Mesothelial cell of epicardium (in vitro differentiated cells): Measurements from ENCODE around the gene GALNT9. TPM values are rescaled to one million over a fixed set of nuclear protein-coding genes. Genes with fewer than 3 reads are reported as not detected.

Source experiments
- DNase-seq, 2 experiments: peaks; one replicate each; pipeline ENCODE4 v3.0.0; 2021; ENCODE audit warnings: low spot score in 2 of 2; ENCODE audit not compliant: unreplicated experiment in 2 of 2
- H3K27ac Mint-ChIP-seq: 2 replicates; pipeline ENCODE4 v1.8.0; 2021; ENCODE audit warnings: mixed read lengths
- H3K27me3 Mint-ChIP-seq: 2 replicates; pipeline ENCODE4 v1.8.0; 2021; ENCODE audit warnings: low read depth, mixed read lengths
- H3K36me3 Mint-ChIP-seq: 2 replicates; pipeline ENCODE4 v1.8.0; 2021; ENCODE audit warnings: mixed read lengths
- H3K4me1 Mint-ChIP-seq: 2 replicates; pipeline ENCODE4 v1.8.0; 2021; ENCODE audit warnings: mixed read lengths
- H3K4me3 Mint-ChIP-seq: 2 replicates; pipeline ENCODE4 v1.8.0; 2021; ENCODE audit warnings: mild to moderate bottlenecking, moderate library complexity, mixed read lengths
- H3K9me3 Mint-ChIP-seq: 2 replicates; pipeline ENCODE4 v1.8.0; 2021; ENCODE audit warnings: mixed read lengths
- total RNA-seq: library from RNA; stranded (reverse); gene quantifications from 3 replicates; pipeline ENCODE4 v1.2.1, GENCODE V29; 2021
- TF ChIP-seq, protein P1 (sequence below): fragments of 200-600 bp; sonication (generic); IDR thresholded peaks from one replicate; pipeline ENCODE4 v1.5.0; 2021; ENCODE audit warnings: antibody characterized with exemption; ENCODE audit not compliant: unreplicated experiment

Gene GALNT9
- total RNA-seq, 1 donor from 2014 or later = 4.8 TPM

DNA sequence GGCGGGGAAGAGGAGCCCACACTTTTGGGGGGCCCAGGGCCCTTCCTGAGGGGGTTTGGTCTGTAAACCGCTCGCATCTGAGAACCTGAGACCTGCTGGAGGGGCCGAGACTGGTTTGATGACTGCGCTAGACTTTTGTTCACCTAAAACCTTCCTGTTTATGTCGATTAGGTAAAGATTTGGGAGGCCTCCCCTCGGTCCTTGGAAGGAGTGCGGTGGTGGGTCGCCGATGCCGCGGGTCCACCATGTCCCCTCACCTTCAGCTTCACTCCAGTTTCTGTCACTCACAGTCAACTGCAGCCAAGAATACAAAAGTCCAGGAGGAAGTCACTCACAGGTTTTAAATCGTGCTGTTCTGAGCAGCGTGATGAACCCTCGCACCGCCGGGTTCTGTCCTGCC, 10.5 kb upstream of the GALNT9 start:
- H3K27ac Mint-ChIP-seq = no peak overlapping the region
- no peak for DNase-seq
- no peaks in the 10 kb centered on the region for H3K4me1 Mint-ChIP-seq
- TF ChIP-seq, protein P1, sequence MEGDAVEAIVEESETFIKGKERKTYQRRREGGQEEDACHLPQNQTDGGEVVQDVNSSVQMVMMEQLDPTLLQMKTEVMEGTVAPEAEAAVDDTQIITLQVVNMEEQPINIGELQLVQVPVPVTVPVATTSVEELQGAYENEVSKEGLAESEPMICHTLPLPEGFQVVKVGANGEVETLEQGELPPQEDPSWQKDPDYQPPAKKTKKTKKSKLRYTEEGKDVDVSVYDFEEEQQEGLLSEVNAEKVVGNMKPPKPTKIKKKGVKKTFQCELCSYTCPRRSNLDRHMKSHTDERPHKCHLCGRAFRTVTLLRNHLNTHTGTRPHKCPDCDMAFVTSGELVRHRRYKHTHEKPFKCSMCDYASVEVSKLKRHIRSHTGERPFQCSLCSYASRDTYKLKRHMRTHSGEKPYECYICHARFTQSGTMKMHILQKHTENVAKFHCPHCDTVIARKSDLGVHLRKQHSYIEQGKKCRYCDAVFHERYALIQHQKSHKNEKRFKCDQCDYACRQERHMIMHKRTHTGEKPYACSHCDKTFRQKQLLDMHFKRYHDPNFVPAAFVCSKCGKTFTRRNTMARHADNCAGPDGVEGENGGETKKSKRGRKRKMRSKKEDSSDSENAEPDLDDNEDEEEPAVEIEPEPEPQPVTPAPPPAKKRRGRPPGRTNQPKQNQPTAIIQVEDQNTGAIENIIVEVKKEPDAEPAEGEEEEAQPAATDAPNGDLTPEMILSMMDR = no peak
- H3K27me3 Mint-ChIP-seq = peaks cover 82% of the 10 kb centered on the region
- H3K4me3 Mint-ChIP-seq = no peak overlapping the region
- no peaks in the 10 kb centered on the region for H3K9me3 Mint-ChIP-seq
- H3K36me3 Mint-ChIP-seq = no peaks in the 10 kb centered on the region

DNA sequence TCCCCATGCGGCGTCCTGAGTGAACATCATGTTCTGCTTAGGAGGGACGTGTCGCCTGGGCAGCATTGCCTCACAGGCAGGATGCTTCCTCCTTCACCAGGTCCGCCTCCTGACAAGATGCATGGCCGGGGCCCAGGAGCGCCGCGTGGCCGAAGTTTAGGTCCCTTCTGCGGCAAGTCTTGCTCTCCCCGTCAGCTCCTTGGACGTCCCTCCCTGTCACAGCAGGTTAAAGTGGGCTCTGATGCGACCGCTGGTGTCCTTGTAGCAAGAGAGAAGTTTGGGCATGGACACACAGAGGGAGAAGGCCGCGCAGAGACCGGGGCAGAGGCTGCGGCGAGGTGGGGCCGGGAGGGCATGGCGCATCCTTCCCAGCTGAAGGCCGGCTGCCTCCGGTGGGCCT, 9.4 kb upstream of the GALNT9 start:
- Mint-ChIP-seq H3K36me3 (no peaks in the 10 kb centered on the region), H3K27me3 (peaks cover 83% of the 10 kb centered on the region), H3K4me1 (no peaks in the 10 kb centered on the region), H3K9me3 (no peaks in the 10 kb centered on the region), H3K4me3 (no peak overlapping the region), H3K27ac (no peak overlapping the region)
- TF ChIP-seq, protein P1 = no peak
- DNase-seq = no peak

DNA sequence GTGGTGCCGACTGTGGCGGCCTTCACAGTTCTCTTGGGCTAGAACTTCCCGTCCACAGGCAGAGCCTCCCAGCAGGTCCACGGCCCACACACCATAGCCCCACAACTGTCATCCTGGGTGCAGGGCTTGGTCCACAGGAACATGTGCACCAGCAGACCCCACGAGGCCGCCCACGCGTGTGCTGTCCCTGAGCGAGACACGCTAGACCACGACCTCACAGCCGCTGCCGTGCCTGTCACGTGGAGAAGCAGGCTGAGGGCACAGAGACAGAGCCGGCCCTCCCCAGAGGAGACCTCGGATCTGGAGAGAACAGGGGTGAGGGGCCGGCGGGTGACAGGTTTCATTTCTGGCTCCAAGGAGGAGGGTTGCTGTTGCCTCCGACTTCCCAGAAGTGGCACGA, 8.9 kb upstream of the GALNT9 start:
- Mint-ChIP-seq H3K9me3 (no peaks in the 10 kb centered on the region), H3K27me3 (peaks cover 83% of the 10 kb centered on the region), H3K27ac (no peak overlapping the region), H3K36me3 (no peaks in the 10 kb centered on the region), H3K4me3 (no peak overlapping the region), H3K4me1 (no peaks in the 10 kb centered on the region)
- TF ChIP-seq, protein P1 = no peak
- no peak for DNase-seq

DNA sequence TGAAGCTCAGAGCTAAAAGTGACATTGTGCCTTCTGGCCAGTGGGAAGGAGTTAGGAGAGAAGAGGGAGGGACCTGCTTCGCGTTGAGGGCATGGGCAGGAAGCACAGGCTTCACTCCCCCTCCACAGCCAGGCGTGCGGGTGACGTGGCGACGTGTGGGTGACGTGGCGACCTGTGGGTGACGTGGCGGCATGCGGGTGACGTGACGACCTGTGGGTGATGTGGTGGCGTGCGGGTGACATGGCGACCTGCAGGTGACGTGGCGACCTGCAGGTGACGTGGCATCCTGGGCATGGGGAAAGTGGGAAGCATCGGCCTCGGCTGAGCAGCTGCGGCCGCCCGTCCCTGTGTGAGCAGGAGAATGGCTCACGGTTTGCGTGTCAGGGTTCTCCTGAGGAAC, 8.2 kb upstream of the GALNT9 start:
- H3K27me3 Mint-ChIP-seq = peaks cover 79% of the 10 kb centered on the region
- no peak overlapping the region for H3K4me3 Mint-ChIP-seq
- DNase-seq = no peak
- TF ChIP-seq, protein P1 = no peak
- H3K4me1 Mint-ChIP-seq = no peaks in the 10 kb centered on the region
- no peak overlapping the region for H3K27ac Mint-ChIP-seq
- no peaks in the 10 kb centered on the region for H3K9me3 Mint-ChIP-seq
- H3K36me3 Mint-ChIP-seq = no peaks in the 10 kb centered on the region

DNA sequence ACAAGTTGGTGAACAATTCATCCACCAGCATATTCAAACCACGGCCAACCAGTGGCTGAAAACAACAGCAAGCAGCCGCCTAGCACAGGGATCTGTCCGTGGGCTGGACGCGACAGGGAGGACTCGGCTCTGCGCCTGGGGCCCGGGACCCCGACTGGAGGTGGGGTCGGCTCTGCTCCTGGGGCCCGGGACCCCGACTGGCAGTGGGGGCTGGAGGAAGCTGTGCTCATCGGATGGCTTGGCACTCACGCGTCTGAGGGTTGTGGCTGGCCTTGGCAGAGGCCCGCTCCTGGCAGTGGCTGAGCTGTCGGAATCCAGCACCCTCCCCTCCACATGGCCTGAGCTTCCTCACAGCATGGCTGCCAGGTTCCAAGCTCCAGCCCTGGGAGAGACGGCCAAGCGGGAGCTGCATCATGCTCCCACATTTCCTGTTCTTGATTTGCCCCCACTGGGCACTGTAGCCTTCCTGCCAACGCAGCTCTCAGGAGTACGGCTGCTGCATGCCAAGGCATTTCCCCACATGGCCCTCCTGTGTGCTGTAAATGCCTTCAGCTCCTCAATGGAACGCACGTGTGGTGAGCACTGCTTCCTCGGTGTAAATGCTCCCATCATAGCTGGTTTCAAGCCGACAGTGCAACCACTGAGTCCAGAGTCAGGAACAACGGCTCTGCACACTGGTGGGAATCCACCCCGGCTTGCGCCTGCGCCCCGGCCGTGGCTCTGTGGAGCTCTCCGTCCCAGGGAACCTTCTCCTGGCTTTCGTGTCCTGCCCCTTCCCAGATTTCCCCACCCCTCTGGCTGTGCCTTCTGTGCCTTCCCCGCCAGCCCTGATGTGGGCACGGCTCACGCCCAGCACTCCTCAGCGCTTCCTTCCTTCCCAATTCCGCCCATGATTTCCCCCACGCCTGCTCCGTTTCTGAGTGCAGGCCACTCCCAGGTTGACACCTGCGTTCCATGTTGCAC, 7.3 kb upstream of the GALNT9 start:
- Mint-ChIP-seq H3K27me3 (peaks cover 80% of the 10 kb centered on the region), H3K9me3 (no peaks in the 10 kb centered on the region), H3K36me3 (no peaks in the 10 kb centered on the region), H3K27ac (no peak overlapping the region), H3K4me1 (no peaks in the 10 kb centered on the region), H3K4me3 (no peak overlapping the region)
- no peak for DNase-seq
- TF ChIP-seq, protein P1 = no peak
